HG02970 (cell line): ENCODE measurements around the gene HAUS6.
"Not testable (repeated sequence)": the region's sequence is repeated elsewhere in the genome, so short reads cannot be mapped to it uniquely, and the experiment has no call there.

ENCODE experiments used
- ATAC-seq: cut with Tn5 transposase; IDR thresholded peaks from one replicate; pipeline ENCODE4 v1.9.1; 2021; ENCODE audit warnings: mild to moderate bottlenecking, moderate library complexity, moderate number of reproducible peaks; ENCODE audit not compliant: unreplicated experiment, low FRiP score

HAUS6 gene

DNA sequence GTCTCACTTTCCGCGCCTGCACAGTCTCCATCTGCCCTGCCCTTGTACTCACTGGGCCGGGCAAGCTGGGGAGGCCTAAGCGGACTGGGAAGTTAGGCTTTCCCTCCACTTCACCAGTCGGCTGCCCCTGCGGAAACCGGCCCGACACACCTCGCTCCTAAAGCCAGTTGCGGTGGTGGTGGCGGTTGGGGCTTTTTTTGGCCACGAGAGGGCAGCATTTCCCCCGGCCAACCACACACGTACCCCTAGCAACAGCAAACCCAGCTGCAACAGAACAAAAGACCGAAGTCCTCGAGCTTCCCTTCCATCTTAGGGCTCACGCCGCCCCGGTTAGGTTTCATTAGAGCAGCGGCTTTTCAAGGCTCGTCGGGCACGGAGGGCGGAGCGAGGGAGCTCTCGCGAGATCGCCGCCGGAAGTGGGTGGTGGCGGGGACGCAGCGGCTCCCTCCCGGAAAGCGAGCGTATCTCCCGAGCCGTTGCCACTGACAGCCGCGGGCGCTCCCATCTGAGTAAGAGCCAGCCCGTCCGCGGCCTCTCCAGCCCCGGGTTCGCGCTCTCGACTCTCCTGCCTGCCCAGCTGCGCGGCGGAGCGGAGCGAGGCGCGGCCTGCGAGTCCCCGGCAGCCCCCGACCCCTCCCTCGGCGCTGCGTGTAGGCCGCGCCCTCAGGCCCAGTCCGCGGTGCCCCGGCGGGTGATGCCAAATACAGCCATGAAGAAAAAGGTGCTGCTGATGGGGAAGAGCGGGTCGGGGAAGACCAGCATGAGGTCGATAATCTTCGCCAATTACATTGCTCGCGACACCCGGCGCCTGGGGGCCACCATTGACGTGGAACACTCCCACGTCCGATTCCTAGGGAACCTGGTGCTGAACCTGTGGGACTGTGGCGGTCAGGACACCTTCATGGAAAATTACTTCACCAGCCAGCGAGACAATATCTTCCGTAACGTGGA is 53.5 kb downstream of the HAUS6 start, which contains the start of gene RRAGA:
RRAGA (plus strand) TSS at position 462 of the 951 bp plus-strand sequence; CDS start at position 695, 233 bp downstream.
- peak; percentile 96 for ATAC-seq

DNA sequence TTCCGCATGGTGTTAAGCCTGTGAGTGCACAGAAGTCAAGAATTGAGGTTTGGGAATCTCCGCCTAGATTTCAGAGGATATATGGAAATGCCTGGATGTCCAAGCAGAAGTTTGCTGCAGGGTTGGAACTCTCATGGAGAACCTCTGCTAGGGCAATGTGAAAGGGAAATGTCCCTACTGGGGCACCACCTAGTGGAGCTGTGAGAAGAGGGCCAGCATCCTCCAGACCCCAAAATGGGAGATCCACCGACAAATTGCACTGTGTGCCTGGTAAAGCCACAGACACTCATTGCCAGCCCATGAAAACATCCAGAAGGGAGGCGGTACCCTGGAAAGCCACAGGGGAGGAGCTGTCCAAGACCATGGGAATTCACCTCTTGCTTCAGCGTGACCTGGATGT is 66.1 kb downstream of the HAUS6 start:
- no peak for ATAC-seq

DNA sequence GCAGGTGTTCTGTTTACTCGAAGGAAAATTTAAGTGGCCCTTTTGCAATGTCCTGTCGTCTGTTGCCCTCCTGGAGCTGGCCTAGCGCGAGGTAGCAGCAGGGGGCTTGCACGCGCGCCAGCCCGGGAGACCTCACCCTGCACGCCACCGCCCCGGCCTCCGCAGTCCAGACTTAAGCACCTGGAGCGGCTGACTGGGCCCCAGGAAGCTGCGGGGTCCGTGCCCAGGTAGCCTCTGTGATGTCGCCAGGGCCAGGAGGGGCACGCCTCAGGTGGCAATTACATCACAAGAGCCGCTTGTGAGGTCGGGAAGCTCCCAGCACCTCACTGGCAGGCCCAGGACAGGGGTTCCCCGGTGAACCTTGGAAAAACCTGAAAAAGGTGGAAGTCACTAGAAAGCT is 69.7 kb downstream of the HAUS6 start, which contains the start of gene SAXO1:
SAXO1 (minus strand) TSS at position 195 of the 400 bp plus-strand sequence. CDS start 301 bp downstream, outside the sequence.
- ATAC-seq, result no peak

DNA sequence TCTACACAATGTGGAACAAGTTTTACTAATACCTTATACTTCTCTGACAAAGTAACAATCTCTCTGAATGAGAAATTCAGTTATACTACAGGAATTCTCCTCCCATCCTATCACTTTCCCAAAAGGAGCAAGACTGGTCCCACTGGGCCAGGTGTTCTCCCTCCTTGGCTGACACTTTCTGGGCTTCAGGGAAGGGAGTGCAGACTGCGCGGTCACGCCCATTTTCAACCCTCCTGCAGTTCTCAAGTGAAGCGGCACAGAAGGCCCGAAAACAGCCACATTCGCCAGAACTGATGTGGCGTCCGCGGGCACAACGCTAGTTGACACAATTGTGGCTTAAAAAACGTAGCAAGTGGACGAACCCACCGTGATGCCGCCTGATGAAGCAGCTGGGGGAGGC is 70.3 kb downstream of the HAUS6 start:
- no peak for ATAC-seq

DNA sequence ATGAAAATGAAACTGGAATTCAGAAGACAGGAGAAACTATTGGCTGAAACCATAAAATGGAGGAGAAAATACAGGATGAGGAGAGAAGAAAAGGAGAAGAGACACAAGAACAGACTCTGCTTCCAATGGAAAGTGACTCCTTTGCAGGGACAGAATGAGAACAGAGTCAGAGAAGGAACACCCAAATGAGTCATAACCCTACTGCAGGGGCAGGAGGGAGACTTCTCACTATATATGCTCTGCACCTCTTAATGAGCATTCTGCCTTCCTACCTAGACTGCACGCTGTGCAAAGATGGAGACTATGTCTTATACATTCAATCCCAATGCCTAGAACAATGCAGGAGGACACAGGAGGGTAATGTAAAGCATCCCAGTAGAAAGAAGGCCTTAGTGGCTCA is 71.8 kb downstream of the HAUS6 start:
- ATAC-seq, result no peak

DNA sequence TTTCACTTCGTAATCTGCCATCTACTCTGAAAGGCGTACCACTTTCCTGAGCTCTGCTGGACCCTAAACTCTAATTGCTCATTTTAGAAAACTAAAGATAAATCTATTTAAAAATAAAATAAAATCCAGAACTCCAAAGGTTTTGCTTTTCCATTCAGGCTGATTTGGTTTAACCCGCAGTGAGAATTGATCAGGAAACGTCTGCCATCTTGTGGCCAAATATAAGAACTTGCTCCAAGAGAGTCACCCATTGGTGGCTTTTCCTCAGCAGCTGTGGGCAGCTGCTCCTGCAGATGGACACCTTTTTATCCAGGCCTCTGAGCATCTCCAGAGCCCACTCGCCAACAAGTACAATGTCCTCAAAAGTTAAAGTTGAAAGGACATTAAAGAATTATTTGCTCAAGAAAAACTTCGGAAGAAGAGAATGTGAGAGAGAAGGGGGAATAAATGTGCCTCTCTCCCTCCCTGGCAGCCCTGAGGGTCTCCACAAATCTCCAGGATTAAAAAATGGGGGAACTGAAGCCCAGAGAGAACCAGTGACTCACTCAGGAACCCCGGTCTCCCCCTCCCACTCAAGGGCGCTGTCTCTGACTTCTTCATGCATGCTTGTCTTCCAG is 73.8 kb downstream of the HAUS6 start:
- ATAC-seq, result no peak

DNA sequence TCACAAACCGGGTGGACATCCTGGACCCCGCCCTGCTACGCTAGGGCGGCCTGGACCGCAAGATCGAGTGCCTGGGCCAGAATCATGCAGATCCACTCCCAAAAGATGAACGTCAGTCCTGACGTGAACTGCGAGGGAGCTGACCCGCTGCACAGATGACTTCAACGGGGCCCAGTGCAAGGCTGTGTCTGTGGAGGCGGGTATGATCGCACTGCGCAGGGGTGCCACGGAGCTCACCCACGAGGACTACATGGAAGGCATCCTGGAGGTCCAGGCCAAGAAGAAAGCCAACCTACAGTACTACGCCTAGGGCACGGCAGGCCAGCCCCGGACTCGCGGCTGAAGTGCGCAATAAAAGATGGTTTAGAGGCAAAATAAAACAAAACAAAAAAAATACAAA is 74.9 kb downstream of the HAUS6 start:
- no peak for ATAC-seq

DNA sequence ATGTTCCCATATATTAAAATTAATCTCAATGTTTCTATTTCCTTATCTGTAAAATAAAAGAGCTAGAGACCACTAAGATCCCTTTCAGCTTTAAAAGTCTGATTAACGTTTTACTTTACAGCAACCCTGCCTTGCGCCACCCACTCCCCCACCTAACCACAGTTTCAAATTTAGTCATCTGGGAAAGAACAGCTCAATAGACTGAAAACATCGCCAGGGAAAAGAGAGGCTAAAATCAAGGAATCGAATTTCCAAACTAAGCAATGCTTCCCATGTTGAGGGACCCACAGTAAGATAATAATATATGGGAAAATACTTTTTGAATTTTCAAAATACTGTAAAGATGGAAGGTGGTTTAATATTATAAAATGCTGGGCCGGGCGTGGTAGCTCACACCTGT is 76.3 kb downstream of the HAUS6 start:
- ATAC-seq, result no peak

DNA sequence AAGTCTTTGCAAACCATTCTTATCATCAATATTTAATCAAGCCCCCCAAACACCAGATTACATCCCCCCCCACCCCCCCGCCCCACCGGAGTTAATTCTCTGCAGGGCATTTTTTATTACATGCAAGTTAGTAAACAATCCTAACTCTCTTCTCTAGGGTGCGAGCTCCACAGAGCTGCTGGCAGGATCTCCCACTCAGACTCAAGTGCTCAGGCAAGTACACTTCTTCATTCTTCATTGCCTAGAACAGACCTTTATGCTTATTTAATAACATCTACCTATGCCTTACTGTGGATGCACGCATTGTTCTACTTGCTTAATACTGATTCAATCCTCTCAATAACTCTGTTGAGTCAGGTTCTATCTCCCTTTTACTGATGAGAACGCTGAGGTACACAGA is 79.6 kb downstream of the HAUS6 start:
- no peak for ATAC-seq

DNA sequence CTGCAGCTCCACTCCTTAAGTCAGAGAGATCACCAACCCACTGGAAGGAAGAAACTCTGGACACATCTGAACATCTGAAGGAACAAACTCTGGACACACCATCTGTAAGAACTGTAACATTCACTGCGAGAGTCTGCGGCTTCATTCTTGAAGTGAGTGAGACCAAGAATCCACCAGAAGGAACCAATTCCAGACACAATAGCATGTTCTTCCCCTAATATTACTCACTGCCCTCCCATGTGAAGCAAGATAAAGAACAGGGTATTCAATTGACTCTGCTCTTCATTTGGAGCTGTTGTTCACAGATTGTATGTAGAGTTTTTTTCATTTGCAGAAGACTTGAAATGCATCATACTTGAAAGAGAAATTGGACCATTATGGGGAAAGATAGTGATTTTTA is 80.5 kb downstream of the HAUS6 start:
- no peak for ATAC-seq

DNA sequence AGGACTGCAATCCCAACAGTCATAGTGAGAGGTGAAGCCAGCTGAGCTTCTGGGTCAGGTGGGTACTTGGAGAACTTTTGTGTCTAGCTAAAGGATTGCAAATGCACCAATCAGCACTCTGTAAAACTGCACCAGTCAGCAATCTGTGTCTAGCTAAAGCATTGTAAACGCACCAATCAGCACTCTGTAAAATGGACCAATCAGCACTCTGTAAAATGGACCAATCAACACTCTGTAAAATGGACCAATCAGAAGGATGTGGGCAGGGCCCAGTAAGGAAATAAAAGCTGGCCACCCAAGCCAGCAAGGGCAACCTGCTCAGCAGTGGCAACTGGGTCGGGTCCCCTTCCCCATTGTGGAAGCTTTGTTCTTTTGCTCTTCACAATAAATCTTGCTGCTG is 81.1 kb downstream of the HAUS6 start:
- ATAC-seq, result not testable (repeated sequence)

DNA sequence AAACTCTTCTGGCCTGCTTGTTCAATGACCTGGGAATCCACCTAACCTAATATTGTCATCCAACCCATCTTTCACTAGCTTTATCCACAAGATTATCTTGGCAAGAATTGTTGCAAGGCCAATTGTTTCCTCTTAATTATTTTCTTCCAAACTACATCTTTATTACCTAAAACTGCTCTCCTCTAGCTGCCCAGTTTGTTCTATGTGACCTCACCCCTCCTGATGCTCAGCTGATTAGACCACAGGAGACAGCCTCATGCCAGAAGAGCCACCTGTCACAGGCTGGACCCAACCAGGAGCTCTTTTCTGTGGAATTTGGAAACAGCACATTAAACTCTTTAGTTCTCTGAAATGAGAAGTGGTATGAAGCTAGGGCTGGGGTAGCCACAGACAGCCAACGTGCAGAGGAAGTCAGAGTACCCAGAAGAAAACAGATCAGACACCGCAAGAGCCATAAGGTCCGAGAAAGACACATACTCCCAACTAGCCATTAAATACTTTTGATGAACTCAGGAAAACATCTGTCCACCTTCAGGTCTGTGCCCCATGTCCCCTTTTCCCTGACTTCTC is 81.7 kb downstream of the HAUS6 start:
- ATAC-seq, result no peak

DNA sequence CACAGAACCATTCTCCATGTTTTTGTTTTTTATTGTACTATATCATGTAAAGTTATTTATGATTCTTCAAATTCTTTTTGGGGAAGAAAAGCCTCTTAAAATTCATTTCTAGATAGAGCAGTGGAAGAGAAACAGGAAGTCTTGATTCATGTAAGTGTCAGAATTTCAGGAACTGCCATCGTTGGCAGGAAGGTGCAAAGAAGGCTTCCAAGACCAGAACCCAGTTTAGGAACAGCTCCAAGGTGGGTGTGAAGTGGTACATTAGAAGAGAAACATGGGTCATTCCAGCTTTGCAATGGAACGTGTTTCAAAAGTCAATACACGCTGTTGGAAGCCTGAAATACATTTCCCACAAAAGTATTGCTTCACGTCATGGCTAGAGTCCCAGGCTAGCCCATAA is 84.5 kb downstream of the HAUS6 start:
- ATAC-seq, result no peak

DNA sequence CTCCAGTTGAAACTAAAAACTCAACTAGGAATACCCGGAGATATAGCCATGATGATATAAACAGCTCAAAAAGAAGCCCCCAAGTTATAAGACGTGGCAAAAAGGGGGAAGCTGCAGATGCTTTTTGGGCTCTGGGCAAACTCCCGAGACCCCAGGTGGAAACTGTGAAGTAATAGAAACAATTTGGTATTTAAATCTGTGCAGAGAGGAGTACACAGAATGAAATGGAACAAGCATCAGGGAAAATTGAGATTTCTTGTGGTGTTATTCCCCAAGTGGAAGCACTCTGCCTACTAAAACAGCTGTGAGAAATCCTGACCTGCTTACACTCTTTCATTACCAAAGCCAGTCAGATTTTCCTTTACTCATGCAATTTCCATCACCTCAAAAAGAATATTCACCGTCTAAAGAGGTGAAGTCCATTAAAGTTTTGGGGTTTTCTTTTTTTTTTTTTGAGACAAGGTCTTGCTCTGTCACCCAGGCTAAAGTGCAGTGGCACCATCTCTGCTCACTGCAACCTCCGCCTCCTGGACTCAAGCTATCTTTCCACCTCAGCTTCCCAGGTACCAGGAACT is 93.2 kb downstream of the HAUS6 start:
- no peak for ATAC-seq
